ENCODE measurements around the gene FOXL3. TPM values are rescaled to one million over a fixed set of nuclear protein-coding genes. Genes with fewer than 3 reads are reported as not detected.

The FOXL3 gene
- not detected for total RNA-seq (2021; ENCODE audit: unreplicated experiment)
- not detected in 2 replicates for polyA plus RNA-seq (2012)
- Bru-seq, nascent RNA = not detected
- BruChase-seq, experiment 1, labeled RNA remaining after a 6-hour chase = not detected
- not detected for BruChase-seq, experiment 2, labeled RNA remaining after a 2-hour chase
- long read RNA-seq = 0 reads

- Histone ChIP-seq H3K79me2 (ENCODE audit: insufficient read depth, low read length) (no peaks in the 10 kb centered on the region), H4K20me1 (ENCODE audit: insufficient read depth) (no peaks in the 10 kb centered on the region), H3K36me3 (ENCODE audit: control insufficient read depth in 1 of 2, insufficient read depth in 2 of 2, low read length in 2 of 2) (no peaks in the 10 kb centered on the region), H3K4me3 (replicated peaks in 1 of 2; ENCODE audit: low read depth in 1 of 2, low read length in 2 of 2) (no peak within 1 kb of the TSS), H3K9me3 (ENCODE audit: control insufficient read depth in 1 of 2, insufficient read depth in 1 of 2, low read depth in 1 of 2, low read length in 2 of 2) (no peaks in the 10 kb centered on the region; a peak in 1 of 4 replicates), H3K9me2 (ENCODE audit: insufficient read depth) (no peaks in the 10 kb centered on the region), H3K9ac (ENCODE audit: low read length) (no peak within 1 kb of the TSS), H3K27me3 (ENCODE audit: insufficient read depth, low read length) (no peaks in the 10 kb centered on the region), H3K4me1 (ENCODE audit: control insufficient read depth in 1 of 2, insufficient read depth in 2 of 2, low read length in 2 of 2) (no peaks in the 10 kb centered on the region), H2AFZ (ENCODE audit: low read depth, low read length, poor library complexity, severe bottlenecking) (no peak within 1 kb of the TSS), H3K4me2 (ENCODE audit: low read length) (no peak within 1 kb of the TSS), H3K27ac (ENCODE audit: low read depth, low read length) (no peak within 1 kb of the TSS)
- TF ChIP-seq RAD21 (IDR thresholded peaks at IDR 0.05; ENCODE audit: low read depth) (no peak), MAX (IDR thresholded peaks at IDR 0.05) (no peak), ZNF274 (IDR thresholded peaks at IDR 0.05; ENCODE audit: low read depth, low read length) (no peak), REST (IDR thresholded peaks at IDR 0.05; ENCODE audit: low read depth) (no peak), ELF1 (IDR thresholded peaks at IDR 0.05; ENCODE audit: borderline replicate concordance, low read depth) (no peak), SRF (IDR thresholded peaks at IDR 0.05; ENCODE audit: low read depth) (no peak), POLR2A (IDR thresholded peaks at IDR 0.05; ENCODE audit: borderline replicate concordance, extremely low read depth, insufficient read depth, insufficient read length) (no peak), CBX3 (IDR thresholded peaks at IDR 0.05; ENCODE audit: low read depth) (no peak), EZH2phosphoT487 (IDR thresholded peaks at IDR 0.05; ENCODE audit: borderline replicate concordance) (no peak), ZBTB33 (IDR thresholded peaks at IDR 0.05; ENCODE audit: extremely low read depth, insufficient replicate concordance, low read length) (no peak)
- ChIA-PET POLR2A (no interaction called here), RAD21 (ENCODE audit: low non-redundant PET in 1 of 2, low total read pairs in 2 of 2, uncharacterized antibody in 2 of 2, unreplicated experiment in 2 of 2) (no interaction called here), CTCF (no interaction called here)
- intact Hi-C loops (cut with micrococcal nuclease) = no loop called here
- DNase-seq (ENCODE audit: low read depth, low spot score) (no peak), ATAC-seq (no peak)
- no TSS peak for BruUV-seq (replicated peaks)
Observed at GRCh38 chr7:289756-290553, at the start of gene FOXL3. Gene FOXL3, plus strand, starts transcription at chr7:290170. Its CDS starts 0 bp downstream, at chr7:290170.
